ENCODE results near the gene NTSR1. TPM values are rescaled to one million over a fixed set of nuclear protein-coding genes. Genes with fewer than 3 reads are reported as not detected.

The NTSR1 gene
- total and polyA plus RNA-seq, 2 of the 8 experiments (the other 6 are each of a cell fraction or from before 2014, with no cell fraction given), result 0.53 to 0.89 TPM

GRCh38 chr20:62778601-62779416 lies 70.2 kb downstream of the NTSR1 start (continued):
- TF ChIP-seq SP2 (IDR thresholded peaks at IDR 0.05; ENCODE audit: low read length), result no peak
- TF ChIP-seq RNF2 (IDR thresholded peaks at IDR 0.05; ENCODE audit: borderline replicate concordance, low read depth, low read length, missing control alignments, poor library complexity, severe bottlenecking), result no peak
- no peak for TF ChIP-seq ZNF274 (IDR thresholded peaks at IDR 0.05; ENCODE audit: borderline replicate concordance, extremely low read depth, low read length)
- TF ChIP-seq EZH2 (IDR thresholded peaks at IDR 0.05; ENCODE audit: low read depth, low read length, severe bottlenecking), result no peak
- TF ChIP-seq SAP30 (IDR thresholded peaks at IDR 0.05; ENCODE audit: insufficient read depth, insufficient replicate concordance, low read length), result no peak
- no peak for TF ChIP-seq ATF2 (IDR thresholded peaks at IDR 0.05; ENCODE audit: low read length)
- no peak for TF ChIP-seq CBX8 (IDR thresholded peaks at IDR 0.05; ENCODE audit: borderline replicate concordance, low read depth, low read length)
- no peak for TF ChIP-seq CREB1 (IDR thresholded peaks at IDR 0.05)
